VCaP (cell line): Measurements from ENCODE around the gene ZDHHC9.

Experiments
- H3K27ac ChIP-seq: fragments of 450-650 bp; 2 replicates; pipeline ENCODE4 v1.5.1; 2017
- TF ChIP-seq, protein P1 (sequence below): fragments of 450-650 bp; conservative IDR thresholded peaks from 2 replicates; pipeline ENCODE4 v1.5.1; 2017; ENCODE audit warnings: mild to moderate bottlenecking, moderate library complexity

Gene ZDHHC9

DNA sequence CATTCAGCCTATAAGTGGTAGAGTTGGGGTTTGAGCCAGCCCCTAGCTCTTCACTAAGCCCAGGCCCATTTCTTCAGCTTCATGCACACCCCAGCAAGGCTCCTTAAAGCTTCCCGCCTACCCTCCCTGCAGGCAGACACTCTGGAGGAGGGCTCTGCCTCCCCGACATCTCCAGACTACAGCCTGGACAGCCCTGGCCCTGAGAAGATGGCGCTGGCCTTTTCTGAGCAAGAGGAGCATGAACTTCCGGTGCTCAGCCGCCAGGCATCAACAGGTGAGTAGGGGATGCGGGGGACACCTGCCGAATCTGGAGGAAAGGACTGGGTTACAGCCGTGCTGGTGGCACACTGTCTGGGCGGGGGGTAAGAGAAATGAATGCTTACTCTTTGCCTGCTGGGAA is 52.9 kb downstream of the ZDHHC9 start:
- TF ChIP-seq, protein P1, sequence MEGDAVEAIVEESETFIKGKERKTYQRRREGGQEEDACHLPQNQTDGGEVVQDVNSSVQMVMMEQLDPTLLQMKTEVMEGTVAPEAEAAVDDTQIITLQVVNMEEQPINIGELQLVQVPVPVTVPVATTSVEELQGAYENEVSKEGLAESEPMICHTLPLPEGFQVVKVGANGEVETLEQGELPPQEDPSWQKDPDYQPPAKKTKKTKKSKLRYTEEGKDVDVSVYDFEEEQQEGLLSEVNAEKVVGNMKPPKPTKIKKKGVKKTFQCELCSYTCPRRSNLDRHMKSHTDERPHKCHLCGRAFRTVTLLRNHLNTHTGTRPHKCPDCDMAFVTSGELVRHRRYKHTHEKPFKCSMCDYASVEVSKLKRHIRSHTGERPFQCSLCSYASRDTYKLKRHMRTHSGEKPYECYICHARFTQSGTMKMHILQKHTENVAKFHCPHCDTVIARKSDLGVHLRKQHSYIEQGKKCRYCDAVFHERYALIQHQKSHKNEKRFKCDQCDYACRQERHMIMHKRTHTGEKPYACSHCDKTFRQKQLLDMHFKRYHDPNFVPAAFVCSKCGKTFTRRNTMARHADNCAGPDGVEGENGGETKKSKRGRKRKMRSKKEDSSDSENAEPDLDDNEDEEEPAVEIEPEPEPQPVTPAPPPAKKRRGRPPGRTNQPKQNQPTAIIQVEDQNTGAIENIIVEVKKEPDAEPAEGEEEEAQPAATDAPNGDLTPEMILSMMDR = no peak
- H3K27ac ChIP-seq = no peak overlapping the region

DNA sequence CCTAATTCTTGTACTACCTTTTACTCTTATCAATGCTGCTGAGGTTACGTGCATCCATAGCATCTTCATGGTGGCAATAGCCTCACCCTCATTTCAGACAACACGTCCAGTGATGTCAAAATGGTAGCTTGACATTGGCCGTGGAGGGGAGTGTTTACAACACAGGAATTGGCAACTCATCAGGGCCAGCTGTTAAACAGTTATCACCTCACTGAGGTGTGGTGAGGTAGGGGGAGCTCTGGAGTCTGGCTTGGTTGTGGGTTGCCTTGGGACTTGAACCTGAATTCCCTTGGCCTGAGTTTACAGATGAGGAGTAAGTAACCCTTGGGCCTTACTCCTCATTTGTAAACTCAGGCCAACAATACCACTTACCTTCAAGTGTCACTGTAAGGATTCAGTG is 53.5 kb downstream of the ZDHHC9 start:
- TF ChIP-seq, protein P1 = no peak
- no peak overlapping the region for H3K27ac ChIP-seq

DNA sequence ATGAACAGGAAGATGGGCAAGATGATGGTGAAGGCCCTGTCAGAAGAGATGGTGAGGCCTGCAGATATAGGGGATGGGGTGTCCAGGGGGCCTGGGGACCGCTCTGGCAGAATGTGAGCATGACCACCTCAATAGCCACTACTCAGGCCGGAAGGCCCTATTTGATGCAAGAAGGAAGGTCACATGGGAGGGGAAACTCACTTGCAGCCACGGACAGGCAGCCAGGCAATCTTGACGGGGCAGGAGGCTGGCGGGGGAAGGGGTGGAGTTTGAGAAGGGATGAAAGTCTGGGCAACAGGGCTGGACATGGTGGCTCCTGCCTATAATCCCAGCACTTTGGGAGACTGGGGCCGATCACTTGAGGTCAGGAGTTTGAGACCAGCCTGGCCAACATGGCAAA is 55.2 kb downstream of the ZDHHC9 start:
- TF ChIP-seq, protein P1 = no peak
- H3K27ac ChIP-seq = no peak overlapping the region

DNA sequence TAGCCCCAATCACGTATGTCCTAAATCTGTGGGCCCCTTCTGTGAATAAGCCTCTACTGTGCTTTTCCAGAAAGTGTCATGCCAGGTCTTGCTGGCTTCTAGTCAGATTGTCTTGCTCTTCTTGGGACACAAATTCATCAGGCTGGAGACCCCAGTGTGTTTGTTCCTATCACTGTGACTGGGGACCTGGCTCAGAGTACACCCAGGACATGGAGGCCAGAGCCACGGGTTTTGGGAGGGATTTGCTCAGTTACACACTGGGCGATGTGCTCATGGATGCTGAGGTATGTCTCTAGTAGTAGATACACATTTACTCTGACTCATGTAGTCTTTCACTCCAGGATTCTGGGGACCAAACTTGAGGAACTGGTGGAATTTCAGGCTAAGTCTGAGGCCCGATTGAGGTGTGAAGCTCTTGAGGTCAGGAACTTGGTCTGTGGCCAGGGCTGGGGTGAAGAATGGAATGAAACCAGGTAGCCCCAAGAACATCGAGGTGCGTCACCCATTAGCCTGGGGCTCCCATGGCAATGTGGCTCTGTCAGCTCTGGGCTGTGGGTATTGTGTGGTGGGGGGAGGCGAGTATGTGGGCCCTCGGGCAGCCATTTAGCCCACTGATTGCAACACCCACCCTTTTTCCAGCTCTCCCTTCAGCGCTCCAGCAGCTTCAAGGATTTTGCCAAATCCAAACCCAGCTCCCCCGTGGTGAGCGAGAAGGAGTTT is 56.2 kb downstream of the ZDHHC9 start:
- no peak overlapping the region for H3K27ac ChIP-seq
- TF ChIP-seq, protein P1 = no peak

DNA sequence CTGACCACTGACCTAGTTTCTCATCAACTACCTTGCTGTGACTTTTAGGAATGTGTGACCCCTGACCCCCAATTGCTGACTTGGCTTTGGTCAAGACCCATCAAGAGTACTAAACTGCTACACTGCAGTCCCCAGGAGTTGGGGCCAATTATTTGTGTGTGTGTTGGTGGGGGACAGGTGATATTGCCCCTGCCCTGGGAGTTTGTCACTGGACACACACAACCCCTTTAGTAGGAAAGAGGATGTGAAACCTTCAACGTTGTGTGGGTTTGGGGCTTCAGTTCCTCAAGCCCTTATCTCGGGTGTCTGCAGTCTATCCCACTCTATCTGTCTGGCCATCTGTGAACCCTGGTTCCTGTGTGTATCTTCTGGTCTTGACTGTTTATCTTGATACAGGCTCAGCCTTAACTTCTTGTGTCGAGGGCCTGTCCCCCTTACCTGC is 57.5 kb downstream of the ZDHHC9 start:
- no peak overlapping the region for H3K27ac ChIP-seq
- TF ChIP-seq, protein P1 = no peak

DNA sequence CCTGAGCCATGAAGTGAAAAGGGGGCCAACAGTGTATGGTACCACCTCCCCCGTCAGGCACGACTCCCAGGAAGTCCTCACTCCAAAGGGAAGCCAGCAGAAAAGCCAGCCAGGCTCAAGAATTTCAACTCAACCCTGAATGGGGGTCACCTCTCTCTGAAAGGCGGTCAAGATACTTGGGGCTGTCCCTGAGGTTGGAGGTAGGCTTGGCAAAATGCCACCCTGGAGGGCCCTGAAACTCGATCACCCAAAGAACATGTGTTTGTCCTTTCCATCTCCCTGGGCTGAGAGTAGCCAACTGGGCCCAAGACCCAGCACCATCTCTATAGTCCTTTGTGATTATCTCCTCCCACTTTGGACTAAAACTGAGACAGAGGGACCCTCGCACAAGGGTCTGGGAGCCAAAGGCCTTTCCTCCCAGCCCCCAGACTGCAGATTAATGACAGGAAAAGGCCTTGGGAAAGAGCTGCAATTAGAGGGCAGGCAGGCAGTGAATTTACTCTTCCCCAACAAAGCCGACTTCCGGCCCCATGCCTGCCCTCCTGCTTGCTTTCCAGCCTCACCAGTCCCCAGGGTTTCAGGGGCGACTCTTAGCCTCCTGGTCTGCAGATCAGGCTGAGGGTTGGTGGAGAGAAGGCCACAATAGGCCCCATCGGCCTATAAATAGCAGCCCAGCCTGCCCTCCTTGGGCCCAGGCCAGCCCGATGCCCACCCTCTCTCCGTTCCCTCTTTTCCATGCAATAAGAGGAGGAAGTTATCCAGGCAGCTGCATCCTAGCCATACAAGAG is 58.3 kb downstream of the ZDHHC9 start:
- TF ChIP-seq, protein P1 = no peak
- H3K27ac ChIP-seq = no peak overlapping the region

DNA sequence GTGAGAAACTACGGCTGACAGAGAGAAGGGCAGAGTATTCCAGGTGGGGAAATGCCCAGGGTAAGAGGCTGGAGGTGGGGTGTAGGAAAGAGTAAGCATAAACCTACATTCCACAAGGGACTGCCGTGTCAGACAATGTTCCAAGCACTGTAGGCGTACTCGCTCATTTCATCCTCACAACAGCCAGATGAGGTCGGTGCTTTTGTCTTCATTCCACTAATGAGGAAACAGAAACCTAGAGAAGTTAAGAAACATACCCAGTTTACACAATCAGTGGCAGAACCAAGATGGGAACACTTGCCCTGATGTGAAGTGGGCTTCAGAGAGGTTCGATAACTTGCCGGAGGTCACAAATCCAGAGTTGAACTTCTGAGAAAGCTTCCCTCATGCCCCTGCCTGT is 59.3 kb downstream of the ZDHHC9 start:
- TF ChIP-seq, protein P1 = no peak
- no peak overlapping the region for H3K27ac ChIP-seq
